GM12891 (cell line): ENCODE data around the gene CUBN.

Experiments used
- POLR2A ChIP-seq: IDR thresholded peaks from 2 replicates; pipeline ENCODE4 v1.6.1; 2011; ENCODE audit warnings: low read depth, low read length, control low read depth
- POLR2AphosphoS5 ChIP-seq: IDR thresholded peaks from 2 replicates; pipeline ENCODE4 v1.6.1; 2011; ENCODE audit warnings: low read depth, low read length, control low read depth

DNA sequence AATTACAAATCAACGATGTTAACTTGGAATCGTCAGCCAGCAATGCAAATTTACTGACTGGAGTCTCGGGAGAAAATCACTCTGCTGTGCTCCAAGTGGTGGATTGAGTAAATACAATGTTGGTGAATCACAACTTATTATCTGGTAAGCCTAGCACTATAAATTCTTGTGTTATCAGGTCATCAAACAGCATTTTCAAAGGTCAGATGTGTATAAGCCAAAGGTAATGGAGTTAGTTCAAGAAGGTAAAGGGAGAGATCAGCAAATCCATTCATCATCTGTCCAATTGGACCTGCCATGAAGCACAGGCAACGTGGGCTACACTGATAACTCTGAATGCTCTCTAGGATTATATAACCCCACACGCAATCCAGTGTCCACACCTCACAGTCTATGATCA, 13.9 kb downstream of the CUBN start:
- TF ChIP-seq POLR2A (no peak), POLR2AphosphoS5 (no peak)
